ENCODE measurements around the gene C19orf25.
A peak's percentile ranks its signal among the peaks of the same experiment; 100 is the strongest.

C19orf25 gene

GRCh38 chr19:1451916-1452801, 26.9 kb downstream of the C19orf25 start:
- no peak overlapping the region for H3K9ac ChIP-seq (ENCODE audit: low read depth, low read length)
- H3K9me3 ChIP-seq (ENCODE audit: insufficient read depth, low read length, severe bottlenecking) = no peaks in the 10 kb centered on the region
- no peak overlapping the region for H2AFZ ChIP-seq (ENCODE audit: low read depth, low read length)
- no peaks in the 10 kb centered on the region for H3K79me2 ChIP-seq (ENCODE audit: insufficient read depth, low read length)
- no peaks in the 10 kb centered on the region for H3K36me3 ChIP-seq (ENCODE audit: insufficient read depth, low read length)
- H3K27ac ChIP-seq (ENCODE audit: low read length) = no peak overlapping the region
- H3K4me3 ChIP-seq (ENCODE audit: low read depth in 1 of 2, low read length in 2 of 2) = no peak overlapping the region
- H3K4me1 ChIP-seq (ENCODE audit: insufficient read depth, low read length) = peaks cover 15% of the 10 kb centered on the region
- ATAC-seq (ENCODE audit: insufficient read depth, low read depth) (no peak), DNase-seq (no peak)
- TF ChIP-seq CTCF (IDR thresholded peaks at IDR 0.05; ENCODE audit: borderline replicate concordance, extremely low read depth, low read length, poor library complexity, severe bottlenecking) (no peak), EZH2 (IDR thresholded peaks at IDR 0.05; ENCODE audit: borderline replicate concordance, low read depth, low read length, severe bottlenecking) (no peak)
- no peak overlapping the region for H3K4me2 ChIP-seq (ENCODE audit: insufficient read depth, low read length)
- H4K20me1 ChIP-seq (ENCODE audit: insufficient read depth, low read length) = peaks cover 43% of the 10 kb centered on the region
- peaks cover 7% of the 10 kb centered on the region for H3K27me3 ChIP-seq (ENCODE audit: insufficient read depth, low read length, poor library complexity)

GRCh38 chr19:1450735-1451731, 28.0 kb downstream of the C19orf25 start:
- Histone ChIP-seq H3K36me3 (ENCODE audit: insufficient read depth, low read length) (no peaks in the 10 kb centered on the region), H3K4me2 (ENCODE audit: insufficient read depth, low read length) (no peak overlapping the region), H3K9ac (ENCODE audit: low read depth, low read length) (no peak overlapping the region), H3K4me1 (ENCODE audit: insufficient read depth, low read length) (peaks cover 11% of the 10 kb centered on the region), H4K20me1 (ENCODE audit: insufficient read depth, low read length) (peaks cover 40% of the 10 kb centered on the region), H3K9me3 (ENCODE audit: insufficient read depth, low read length, severe bottlenecking) (no peaks in the 10 kb centered on the region), H3K27me3 (ENCODE audit: insufficient read depth, low read length, poor library complexity) (peaks cover 7% of the 10 kb centered on the region), H3K4me3 (ENCODE audit: low read depth in 1 of 2, low read length in 2 of 2) (no peak overlapping the region), H3K27ac (ENCODE audit: low read length) (no peak overlapping the region), H3K79me2 (ENCODE audit: insufficient read depth, low read length) (no peaks in the 10 kb centered on the region), H2AFZ (ENCODE audit: low read depth, low read length) (no peak overlapping the region)
- ATAC-seq (ENCODE audit: insufficient read depth, low read depth) = no peak
- TF ChIP-seq CTCF (IDR thresholded peaks at IDR 0.05; ENCODE audit: borderline replicate concordance, extremely low read depth, low read length, poor library complexity, severe bottlenecking) (no peak), EZH2 (IDR thresholded peaks at IDR 0.05; ENCODE audit: borderline replicate concordance, low read depth, low read length, severe bottlenecking) (no peak)
- DNase-seq = no peak

GRCh38 chr19:1449467-1450442, 29.3 kb downstream of the C19orf25 start, which contains the start of gene APC2:
Gene APC2 (plus strand): TSS chr19:1450121. CDS start chr19:1453002, 2,881 bp downstream.
- H3K27ac ChIP-seq (ENCODE audit: low read length) = no peak within 1 kb of the TSS
- H3K4me3 ChIP-seq (ENCODE audit: low read depth in 1 of 2, low read length in 2 of 2) = no peak within 1 kb of the TSS
- peak; percentile 57 for DNase-seq
- ATAC-seq (ENCODE audit: insufficient read depth, low read depth) = peak; percentile 41
- no peak within 1 kb of the TSS for H2AFZ ChIP-seq (ENCODE audit: low read depth, low read length)
- H3K4me1 ChIP-seq (ENCODE audit: insufficient read depth, low read length) = peaks cover 8% of the 10 kb centered on the region
- no peak within 1 kb of the TSS for H3K4me2 ChIP-seq (ENCODE audit: insufficient read depth, low read length)
- no peaks in the 10 kb centered on the region for H3K9me3 ChIP-seq (ENCODE audit: insufficient read depth, low read length, severe bottlenecking)
- no peak for TF ChIP-seq CTCF (IDR thresholded peaks at IDR 0.05; ENCODE audit: borderline replicate concordance, extremely low read depth, low read length, poor library complexity, severe bottlenecking)
- no peak for TF ChIP-seq EZH2 (IDR thresholded peaks at IDR 0.05; ENCODE audit: borderline replicate concordance, low read depth, low read length, severe bottlenecking)
- no peaks in the 10 kb centered on the region for H3K36me3 ChIP-seq (ENCODE audit: insufficient read depth, low read length)
- no peak within 1 kb of the TSS for H3K9ac ChIP-seq (ENCODE audit: low read depth, low read length)
- H3K79me2 ChIP-seq (ENCODE audit: insufficient read depth, low read length) = no peaks in the 10 kb centered on the region
- H3K27me3 ChIP-seq (ENCODE audit: insufficient read depth, low read length, poor library complexity) = peaks cover 7% of the 10 kb centered on the region
- peaks cover 35% of the 10 kb centered on the region for H4K20me1 ChIP-seq (ENCODE audit: insufficient read depth, low read length)
